K562 (cell line): ENCODE results near the gene SLC2A4. TPM values are rescaled to one million over a fixed set of nuclear protein-coding genes. Genes with fewer than 3 reads are reported as not detected.

ENCODE experiments used
- EHMT2 ChIP-seq: fragments of 450-650 bp; IDR thresholded peaks from 2 replicates; pipeline ENCODE4 v1.6.1; 2018; ENCODE audit warnings: antibody characterized with exemption
- FIP1L1 ChIP-seq: fragments of 200-400 bp; formaldehyde crosslinking; IDR thresholded peaks from 2 replicates; pipeline ENCODE4 v1.6.1; 2018; ENCODE audit warnings: mild to moderate bottlenecking, low read depth, low read length; ENCODE audit not compliant: poor library complexity, severe bottlenecking
- FUS ChIP-seq: fragments of 200-400 bp; formaldehyde crosslinking; optimal IDR thresholded peaks from 2 replicates; pipeline ENCODE3; 2017; ENCODE audit warnings: low read depth, low read length
- GMEB1 ChIP-seq: fragments of 250-450 bp; sonication (Bioruptor Pico); IDR thresholded peaks from 2 replicates; pipeline ENCODE4 v1.4.0; 2020; ENCODE audit warnings: mild to moderate bottlenecking
- HNRNPLL ChIP-seq: fragments of 200-400 bp; formaldehyde crosslinking; IDR thresholded peaks from 2 replicates; pipeline ENCODE4 v1.6.1; 2017; ENCODE audit warnings: low read length, low read depth, mild to moderate bottlenecking; ENCODE audit not compliant: poor library complexity, severe bottlenecking
- MGA ChIP-seq: fragments of 450-650 bp; IDR thresholded peaks from 2 replicates; pipeline ENCODE4 v1.6.1; 2016; ENCODE audit warnings: mild to moderate bottlenecking, moderate library complexity
- SIX5 ChIP-seq, 2 experiments: IDR thresholded peaks; 2 replicates each; pipeline ENCODE4 v1.6.1; 2011; ENCODE audit warnings: low read length in 2 of 2, borderline replicate concordance in 1 of 2, low read depth in 1 of 2, mild to moderate bottlenecking in 1 of 2, moderate library complexity in 1 of 2; ENCODE audit not compliant: insufficient read depth in 1 of 2
- TBP ChIP-seq: optimal IDR thresholded peaks from 2 replicates; pipeline ENCODE3; 2011; ENCODE audit warnings: low read depth, low read length, improper control_type of control experiment
- THRA ChIP-seq: fragments of 450-650 bp; IDR thresholded peaks from 2 replicates; pipeline ENCODE4 v1.6.1; 2017; ENCODE audit warnings: mild to moderate bottlenecking, moderate library complexity
- ZNF134 ChIP-seq: fragments of 250-450 bp; sonication (Bioruptor Pico); conservative IDR thresholded peaks from 2 replicates; pipeline ENCODE4 v1.4.0; 2020
- ZNF583 ChIP-seq: fragments of 250-450 bp; sonication (Bioruptor Pico); IDR thresholded peaks from 2 replicates; pipeline ENCODE4 v1.4.0; 2020
- ZNF766 ChIP-seq: fragments of 200-800 bp; sonication (Bioruptor generic); conservative IDR thresholded peaks from 2 replicates; pipeline ENCODE4 v1.6.1; 2016; ENCODE audit warnings: missing genetic modification characterization, missing compliant biosample characterization
- polyA plus RNA-seq, 8 experiments: library from polyadenylated mRNA; depleted of rRNA in 4 of 8; stranded (reverse) in 5 of 8; unstranded in 3 of 8; fragments of >200 nt; fragmentation: Nextera tagmentation in 2 of 8; fragmentation: Illumina TruSeq in 1 of 8; extraction: Ambion mirVana in 2 of 8; extraction: Trizol in 1 of 8; gene quantifications; 2 replicates each; pipeline versions ENCODE4 v1.2.1 to v1.2.3, GENCODE V29; 2011 to 2014; ENCODE audit warnings: inconsistent platforms in 1 of 8, missing spikeins in 1 of 8
- total RNA-seq, 7 experiments: library from RNA; depleted of rRNA in 6 of 7; stranded (reverse); fragments of >200 nt in 6 of 7; fragmentation: Illumina TruSeq in 2 of 7; extraction: Trizol in 2 of 7; gene quantifications; 2 replicates each; pipeline versions ENCODE4 v1.2.1 to v1.2.3, GENCODE V29; 2011 to 2021; ENCODE audit warnings: low replicate concordance in 1 of 7

SLC2A4 gene
- total and polyA plus RNA-seq, 9 of the 15 experiments (the other 6 are each of a cell fraction or from before 2014, with no cell fraction given), result 0.74 to 3.5 (median 1.6) TPM

GRCh38 chr17:7314719-7315569, 33.4 kb downstream of the SLC2A4 start, which contains the start of gene GPS2 (continued):
- peak; percentile 85 for TF ChIP-seq FIP1L1
- peak; percentile 56 for TF ChIP-seq TBP
- TF ChIP-seq EHMT2, result peak; percentile 92
- TF ChIP-seq HNRNPLL, result no peak
- TF ChIP-seq MGA, result no peak
- peak in 1 of 2 experiments; percentile 14; a peak in 1 of 4 replicates for TF ChIP-seq SIX5 (IDR thresholded peaks at IDR 0.05; ENCODE audit: borderline replicate concordance in 1 of 2, insufficient read depth in 1 of 2, low read depth in 1 of 2, low read length in 2 of 2)
- no peak for TF ChIP-seq ZNF583 (CRISPR knock-in tag)
- no peak for TF ChIP-seq ZNF134 (CRISPR knock-in tag)
- no peak for TF ChIP-seq THRA
- peak; percentile 65 for TF ChIP-seq GMEB1 (CRISPR knock-in tag)
- TF ChIP-seq ZNF766 (CRISPR knock-in tag), result 0 out of 2 replicates have a peak, but pooled peaks have one; percentile 33
- no peak for TF ChIP-seq FUS
